Dermis microvascular lymphatic vessel endothelial cell (primary cell): ENCODE measurements around the gene PITPNB. TPM values are rescaled to one million over a fixed set of nuclear protein-coding genes. Genes with fewer than 3 reads are reported as not detected.
A peak's percentile ranks its signal among the peaks of the same experiment; 100 is the strongest.

Source experiments
- DNase-seq, 2 donors: peaks; one replicate each; pipeline versions ENCODE4 v3.0.0 to v3.0.0-alpha.2; 2010; ENCODE audit warnings: low read depth in 2 of 2
- total RNA-seq: library from RNA; depleted of rRNA; stranded (reverse); fragments of >200 nt; gene quantifications from 2 replicates; pipeline ENCODE4 v1.2.1, GENCODE V29; 2014

PITPNB gene
- total RNA-seq, 1 donor from 2014 or later, result 19.6 TPM

- peak; percentile 33 to 73 for DNase-seq
Measured at GRCh38 chr22:27804470-27805297, 114.4 kb downstream of the PITPNB start.

- no peak for DNase-seq
Measured at GRCh38 chr22:27803841-27804415, 115.1 kb downstream of the PITPNB start.

GRCh38 chr22:27802346-27803073, 116.5 kb downstream of the PITPNB start:
- DNase-seq, result no peak

Other genes with a start within 250 kb of the PITPNB start
- gene MN1, start 117.5 kb downstream of the PITPNB start, total RNA-seq, result 0.13 and 0.25 TPM in 2 replicates